ENCODE measurements around the gene LRRC47. TPM values are rescaled to one million over a fixed set of nuclear protein-coding genes. Genes with fewer than 3 reads are reported as not detected.

LRRC47 gene
- total and polyA plus RNA-seq, 2 experiments from 2014 or later: 15.1 to 41.9 TPM

DNA sequence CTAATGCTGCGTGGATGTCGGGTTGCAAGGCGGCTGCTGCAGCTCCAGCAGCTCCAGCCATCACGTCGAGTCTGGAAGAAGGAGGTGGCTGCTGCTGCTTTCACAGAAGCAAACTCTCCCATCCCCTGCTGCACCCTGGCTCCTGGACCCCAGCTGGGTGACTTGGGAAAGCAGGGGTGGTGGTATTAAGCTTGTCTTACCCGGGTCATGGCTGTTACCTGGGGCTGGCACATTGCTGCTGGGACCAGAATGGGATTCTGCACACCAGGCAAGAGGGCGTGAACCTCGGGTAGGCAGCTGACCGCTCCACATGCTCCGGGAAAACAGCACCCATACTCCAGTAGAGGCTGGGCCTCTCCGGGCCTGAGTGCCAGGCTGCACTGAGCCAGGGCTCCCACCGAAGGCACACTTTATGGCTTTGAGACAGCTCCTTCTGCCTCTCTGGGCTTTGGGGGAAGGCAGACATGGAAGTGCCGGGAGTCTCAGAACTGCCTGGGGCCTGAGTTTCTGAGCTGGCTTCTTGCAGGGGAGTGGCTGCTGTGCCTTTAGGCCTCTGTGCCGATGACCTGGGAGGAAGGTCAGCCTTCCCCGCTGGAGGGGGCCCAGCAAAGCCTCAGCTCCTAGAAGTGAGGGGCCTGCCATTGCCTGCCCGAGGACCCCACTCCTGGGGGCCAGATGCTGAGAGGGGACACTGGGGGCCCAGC lies 22.6 kb downstream of the LRRC47 start:
- in situ Hi-C loops (cut with MboI): no loop called here
- peaks cover 4% of the 10 kb centered on the region; the same call in 1 of the 2 replicates for H3F3A ChIP-seq (ENCODE audit: insufficient read depth)
- 62 to 63% methylated on average over 15 to 16 of the region's 16 CpGs for WGBS, 2 experiments (ENCODE audit: low coverage in 1 of 2, low lambda C conversion rate in 2 of 2, missing lambda C conversion rate in 2 of 2)
- H3K36me3 ChIP-seq (ENCODE audit: low read depth): no peaks in the 10 kb centered on the region
- no peaks in the 10 kb centered on the region for H3K9me2 ChIP-seq (ENCODE audit: insufficient read depth)
- H3K4me2 ChIP-seq (ENCODE audit: unreplicated experiment): no peak overlapping the region
- no peaks in the 10 kb centered on the region for H4K20me1 ChIP-seq (ENCODE audit: insufficient read depth)
- no peak overlapping the region for H2AFZ ChIP-seq
- TF ChIP-seq EZH2 (IDR thresholded peaks at IDR 0.05; ENCODE audit: insufficient read depth, poor library complexity, severe bottlenecking) (no peak), EZH2phosphoT487 (IDR thresholded peaks at IDR 0.05; ENCODE audit: insufficient read depth, low read depth) (no peak)
- no peaks in the 10 kb centered on the region for H3K4me1 ChIP-seq (ENCODE audit: insufficient read depth)
- 0 out of 2 replicates have a peak, but pooled peaks cover 3% of the 10 kb centered on the region for H3K27me3 ChIP-seq (replicated peaks; ENCODE audit: insufficient read depth)
- H3K9me3 ChIP-seq (ENCODE audit: low read depth): no peaks in the 10 kb centered on the region
- DNase-seq: peak; percentile 24
- H3K4me3 ChIP-seq: no peak overlapping the region
- no peaks in the 10 kb centered on the region for H3K79me2 ChIP-seq (ENCODE audit: insufficient read depth)
- H3K9ac ChIP-seq: no peak overlapping the region
- no peak overlapping the region for H3K27ac ChIP-seq

DNA sequence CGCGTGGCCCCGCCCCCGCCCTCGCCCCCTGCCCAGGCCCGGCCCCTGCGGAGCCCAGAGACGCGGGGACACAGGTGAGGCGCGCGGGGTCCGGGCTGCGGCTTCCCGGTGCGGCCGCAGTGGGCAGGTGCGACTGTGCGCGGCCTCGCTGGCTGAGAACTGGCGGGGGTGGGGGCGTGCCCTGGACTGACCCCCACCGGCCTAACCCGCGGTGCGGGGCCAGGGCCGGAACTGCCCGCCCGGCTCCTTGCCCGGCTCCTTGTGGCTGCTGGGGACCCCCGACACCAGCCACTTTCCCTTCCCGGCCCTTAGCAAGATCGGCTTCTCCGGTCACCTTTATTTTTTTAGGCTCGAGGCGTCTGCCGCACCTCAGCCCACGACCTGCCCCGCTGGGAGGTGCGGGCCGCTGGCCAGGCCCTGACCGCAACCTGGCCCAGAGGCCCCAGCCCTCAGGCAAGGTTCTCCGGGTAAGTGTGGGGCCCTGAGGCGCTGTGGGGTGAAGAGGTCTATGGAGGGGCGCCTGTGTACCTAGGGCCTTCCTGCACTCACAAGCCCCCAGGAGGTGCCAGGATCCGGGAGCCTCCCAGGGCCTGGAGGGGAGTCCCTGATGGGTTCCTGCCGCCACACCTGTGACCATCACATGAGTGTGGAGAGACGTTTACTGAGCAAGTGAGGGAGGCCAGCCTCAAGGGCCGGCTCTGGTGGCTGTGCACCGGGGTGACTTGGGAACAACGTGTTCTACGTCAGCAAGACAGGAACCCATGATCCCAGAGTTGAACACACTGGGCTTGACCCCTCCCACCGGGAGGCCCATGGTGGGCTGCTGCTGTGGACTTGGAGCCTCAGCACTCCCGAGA lies 23.4 kb downstream of the LRRC47 start, which contains the start of gene SMIM1:
TSS of gene SMIM1 (plus strand) at position 35 of the 857 bp plus-strand sequence. CDS start 2,625 bp downstream, outside the sequence.
- Histone ChIP-seq H3K9me3 (ENCODE audit: low read depth) (no peaks in the 10 kb centered on the region), H3K4me2 (ENCODE audit: unreplicated experiment) (peak within 1 kb of the TSS; percentile 42), H4K20me1 (ENCODE audit: insufficient read depth) (no peaks in the 10 kb centered on the region), H3K4me1 (ENCODE audit: insufficient read depth) (no peaks in the 10 kb centered on the region), H3K4me3 (peak within 1 kb of the TSS; percentile 59), H3K27ac (no peak within 1 kb of the TSS), H3K79me2 (ENCODE audit: insufficient read depth) (no peaks in the 10 kb centered on the region), H3K27me3 (replicated peaks; ENCODE audit: insufficient read depth) (0 out of 2 replicates have a peak, but pooled peaks cover 3% of the 10 kb centered on the region), H3K36me3 (ENCODE audit: low read depth) (no peaks in the 10 kb centered on the region), H3K9ac (no peak within 1 kb of the TSS), H3K9me2 (ENCODE audit: insufficient read depth) (no peaks in the 10 kb centered on the region), H2AFZ (peak within 1 kb of the TSS; percentile 67; the same call in 1 of the 2 replicates), H3F3A (ENCODE audit: insufficient read depth) (peaks cover 4% of the 10 kb centered on the region; the same call in 1 of the 2 replicates)
- DNase-seq: no peak
- TF ChIP-seq EZH2 (IDR thresholded peaks at IDR 0.05; ENCODE audit: insufficient read depth, poor library complexity, severe bottlenecking): no peak
- TF ChIP-seq EZH2phosphoT487 (IDR thresholded peaks at IDR 0.05; ENCODE audit: insufficient read depth, low read depth): no peak
- in situ Hi-C loops (cut with MboI): no loop called here
- 29 to 47% methylated on average over 27 to 53 of the region's 55 CpGs for WGBS, 2 experiments (ENCODE audit: low coverage in 1 of 2, low lambda C conversion rate in 2 of 2, missing lambda C conversion rate in 2 of 2)

DNA sequence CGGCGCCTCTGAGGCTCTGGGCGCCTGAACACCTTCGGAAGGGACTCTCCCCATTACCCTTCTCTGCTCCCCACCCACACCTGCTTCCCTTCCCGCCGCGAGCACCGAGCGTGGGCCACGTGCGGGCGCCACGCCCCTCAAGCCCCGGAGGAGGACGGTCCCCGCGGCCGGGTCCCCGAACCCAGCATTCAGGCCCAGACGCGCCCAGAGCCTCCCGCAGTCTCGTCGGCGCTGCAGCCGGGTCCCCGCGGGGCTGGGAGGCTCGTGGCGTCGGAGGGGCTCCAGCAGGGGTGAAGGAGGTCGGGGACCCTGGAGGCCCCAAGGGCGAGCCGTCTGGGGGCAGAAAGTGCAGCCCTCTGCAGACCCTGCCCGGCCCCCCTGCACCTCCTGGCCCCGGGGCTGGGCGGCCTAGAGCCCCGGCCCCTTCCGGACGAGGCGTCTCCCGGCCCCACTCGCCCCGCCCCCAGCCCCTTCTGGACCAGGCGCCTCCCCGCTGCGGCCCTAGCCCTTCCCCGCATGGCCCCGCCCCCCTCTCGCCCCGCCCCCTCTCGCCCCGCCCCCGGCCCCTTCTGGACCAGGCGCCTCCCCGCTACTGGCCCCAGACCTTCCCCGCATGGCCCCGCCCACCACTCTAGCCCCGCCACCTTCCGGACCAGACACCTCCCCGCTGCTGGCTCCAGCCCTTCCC lies 24.1 kb downstream of the LRRC47 start:
- Histone ChIP-seq H3K79me2 (ENCODE audit: insufficient read depth) (no peaks in the 10 kb centered on the region), H3K27me3 (replicated peaks; ENCODE audit: insufficient read depth) (0 out of 2 replicates have a peak, but pooled peaks cover 3% of the 10 kb centered on the region), H3K9me2 (ENCODE audit: insufficient read depth) (no peaks in the 10 kb centered on the region), H3K4me3 (peak overlapping the region; percentile 59), H3K27ac (no peak overlapping the region), H2AFZ (peak overlapping the region; percentile 67; the same call in 1 of the 2 replicates), H3K9me3 (ENCODE audit: low read depth) (no peaks in the 10 kb centered on the region), H3K4me2 (ENCODE audit: unreplicated experiment) (peak overlapping the region; percentile 42), H3K9ac (no peak overlapping the region), H3F3A (ENCODE audit: insufficient read depth) (peaks cover 4% of the 10 kb centered on the region; the same call in 1 of the 2 replicates), H3K36me3 (ENCODE audit: low read depth) (no peaks in the 10 kb centered on the region), H4K20me1 (ENCODE audit: insufficient read depth) (no peaks in the 10 kb centered on the region), H3K4me1 (ENCODE audit: insufficient read depth) (no peaks in the 10 kb centered on the region)
- in situ Hi-C loops (cut with MboI): no loop called here
- TF ChIP-seq EZH2 (IDR thresholded peaks at IDR 0.05; ENCODE audit: insufficient read depth, poor library complexity, severe bottlenecking): no peak
- TF ChIP-seq EZH2phosphoT487 (IDR thresholded peaks at IDR 0.05; ENCODE audit: insufficient read depth, low read depth): no peak
- DNase-seq: peak; percentile 70
- WGBS, 2 experiments (ENCODE audit: low coverage in 1 of 2, low lambda C conversion rate in 2 of 2, missing lambda C conversion rate in 2 of 2): 1 to 3% methylated on average over 16 to 46 of the region's 61 CpGs
